ENCODE measurements around the gene HS6ST3.

Gene HS6ST3

DNA sequence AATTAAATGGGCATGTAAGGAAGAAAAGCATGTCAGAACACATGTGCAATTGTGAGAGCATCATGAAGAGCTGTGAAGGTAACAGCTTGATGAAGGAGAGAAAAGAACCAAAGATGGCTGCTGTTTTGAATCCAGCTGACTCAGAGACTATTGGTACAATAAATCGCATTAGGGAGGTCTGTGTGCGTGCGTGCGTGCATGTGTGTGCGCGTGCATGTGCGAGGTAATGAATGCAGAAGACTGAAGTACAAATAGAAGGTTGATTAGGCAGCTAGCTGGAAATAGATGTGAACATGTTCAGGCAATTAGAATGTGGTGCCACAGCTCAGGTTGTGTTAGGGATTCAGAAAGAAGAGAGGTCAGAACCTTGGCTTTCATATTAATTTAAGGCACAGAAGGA, 463.9 kb downstream of the HS6ST3 start:
- no peak for DNase-seq

DNA sequence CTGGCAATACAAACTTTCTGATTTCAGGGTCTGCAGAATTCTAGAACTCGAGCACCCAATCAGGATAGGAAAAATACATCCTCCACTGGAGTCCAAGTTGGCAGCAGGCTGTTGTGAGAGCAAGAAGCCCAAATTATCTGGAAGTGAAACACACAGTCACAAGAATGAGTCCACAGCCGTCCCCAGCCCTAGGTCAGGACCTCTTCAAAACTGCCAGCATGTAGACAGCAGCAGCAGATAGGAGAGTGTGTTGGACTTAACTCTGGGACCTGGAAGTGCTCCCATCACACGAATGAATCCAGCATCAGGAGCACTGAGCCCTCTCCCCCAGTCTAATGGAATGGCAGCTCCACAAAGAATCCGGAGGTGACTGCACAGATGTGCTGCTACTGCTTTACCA, 483.7 kb downstream of the HS6ST3 start:
- DNase-seq: no peak

DNA sequence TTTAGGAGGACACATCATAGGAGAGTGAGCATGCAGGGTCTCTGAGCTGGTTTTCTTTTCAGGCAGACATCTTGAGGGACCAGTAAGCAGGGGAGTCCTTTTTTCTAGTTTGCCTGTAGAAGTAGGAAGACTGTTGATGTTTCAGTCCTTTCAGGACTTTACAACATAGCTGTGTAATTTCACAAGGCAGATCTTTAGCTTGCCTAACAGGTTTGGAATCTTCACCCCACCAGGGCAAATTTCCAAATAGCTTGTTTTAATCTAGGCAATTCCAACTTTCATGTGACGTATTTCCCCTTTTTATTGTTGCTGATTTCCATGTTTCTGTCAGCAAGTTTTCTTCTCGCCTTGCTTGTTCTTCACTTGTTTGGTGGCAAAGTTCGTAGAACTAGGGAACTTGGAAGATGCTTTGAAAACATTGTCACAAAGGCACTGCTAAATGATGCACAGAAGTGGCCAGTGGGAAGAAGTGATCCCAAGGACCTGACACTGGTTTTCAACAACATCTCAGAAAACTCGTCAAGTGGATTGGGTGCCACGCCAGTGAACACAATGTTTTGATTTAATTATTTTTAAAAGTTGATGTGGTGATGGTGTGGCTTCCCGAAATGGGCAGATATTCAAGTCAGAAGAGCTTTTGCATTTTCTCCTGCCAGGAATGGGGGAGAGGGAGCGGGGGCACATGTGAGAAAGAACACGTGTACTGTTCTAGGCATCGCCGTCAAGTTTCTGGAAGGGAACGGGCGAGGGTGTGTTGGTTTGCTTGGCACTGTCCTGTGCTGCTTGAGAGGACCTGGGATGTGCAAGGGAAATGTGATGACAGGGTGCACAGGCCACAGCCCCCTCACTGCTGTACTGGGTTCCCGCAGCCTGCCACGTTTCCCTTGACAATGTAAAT, 485.8 kb downstream of the HS6ST3 start:
- DNase-seq: no peak

DNA sequence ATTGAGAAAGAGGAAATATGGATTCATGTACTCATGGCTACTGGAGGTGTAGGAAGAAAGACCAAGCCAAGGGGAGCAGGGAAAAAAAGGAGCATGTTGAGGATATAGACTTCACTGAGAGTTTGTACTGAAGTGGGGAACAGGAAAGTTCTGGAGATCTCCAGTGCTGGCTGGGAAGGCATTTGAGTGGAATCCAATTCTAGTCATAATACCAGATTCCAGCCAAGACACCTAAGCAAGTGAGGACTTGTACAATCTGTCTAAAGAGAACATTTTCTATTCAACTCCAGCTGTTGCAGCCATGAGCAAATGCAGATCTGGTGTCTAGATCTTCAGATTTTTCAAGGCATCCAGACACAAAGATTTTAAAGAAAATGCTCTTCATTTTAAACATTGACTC, 491.8 kb downstream of the HS6ST3 start:
- DNase-seq: no peak

DNA sequence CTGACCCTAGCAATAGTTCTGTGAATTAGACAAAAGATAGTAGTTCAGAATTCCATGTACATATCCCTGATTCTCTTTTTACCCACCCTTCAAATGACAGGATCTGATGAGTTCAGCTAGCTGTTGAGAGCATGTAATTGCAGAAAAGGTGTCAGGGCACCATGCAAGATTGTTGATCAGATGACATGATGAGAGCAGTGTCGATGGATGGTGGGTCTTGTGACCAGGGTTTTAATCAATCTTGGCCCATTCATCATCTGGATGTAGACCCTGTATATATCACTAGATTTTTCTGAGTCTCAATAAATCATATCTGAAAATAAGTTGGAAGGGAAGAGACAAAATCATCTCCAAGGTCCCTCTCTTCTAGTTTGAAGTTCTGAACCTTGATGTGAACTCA, 525.3 kb downstream of the HS6ST3 start:
- DNase-seq: no peak

DNA sequence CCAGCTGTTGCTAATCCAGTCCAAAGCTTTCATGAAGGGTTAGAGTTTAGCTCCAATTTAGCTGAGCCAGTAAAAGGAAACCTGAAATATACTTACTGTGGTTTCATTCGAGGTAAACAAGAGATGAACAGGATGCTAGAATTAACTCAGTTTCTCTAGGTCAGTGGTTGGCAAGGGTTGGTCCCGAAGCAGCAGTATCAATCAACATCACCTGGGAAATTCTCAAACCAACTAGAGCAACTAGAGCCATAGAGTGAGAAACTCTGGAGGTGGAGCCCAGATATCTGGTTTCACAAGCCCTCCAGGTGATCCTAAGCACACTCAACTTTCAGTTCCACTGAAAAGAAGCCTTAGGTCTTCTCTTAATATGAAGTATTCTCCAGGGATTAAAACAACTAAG, 527.6 kb downstream of the HS6ST3 start:
- no peak for DNase-seq

DNA sequence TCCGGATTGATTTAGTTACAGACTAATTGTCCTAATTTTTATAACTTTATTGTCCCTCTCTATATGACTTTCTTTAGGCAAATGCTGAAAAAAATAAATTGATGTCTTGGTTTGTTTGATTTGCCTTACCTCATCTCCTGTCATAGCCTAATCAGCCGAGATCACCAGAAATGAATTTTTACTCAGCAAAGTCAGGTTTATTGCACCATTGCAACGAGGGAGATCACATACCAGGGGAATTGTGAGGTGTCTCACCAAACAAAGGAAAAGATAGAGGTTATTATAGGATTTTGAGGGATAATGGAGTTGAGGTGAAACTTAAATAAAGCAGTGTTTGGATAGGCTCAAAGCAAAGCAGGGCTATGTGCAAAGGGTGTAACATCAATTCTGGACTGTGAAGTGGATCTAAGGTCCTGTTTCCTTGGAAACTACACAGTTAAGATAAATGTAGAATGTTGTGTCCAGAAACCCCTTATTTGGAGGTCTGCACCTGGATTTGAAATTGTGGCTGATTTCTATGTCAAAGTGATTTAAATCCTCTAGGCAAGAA, 531.8 kb downstream of the HS6ST3 start:
- no peak for DNase-seq

DNA sequence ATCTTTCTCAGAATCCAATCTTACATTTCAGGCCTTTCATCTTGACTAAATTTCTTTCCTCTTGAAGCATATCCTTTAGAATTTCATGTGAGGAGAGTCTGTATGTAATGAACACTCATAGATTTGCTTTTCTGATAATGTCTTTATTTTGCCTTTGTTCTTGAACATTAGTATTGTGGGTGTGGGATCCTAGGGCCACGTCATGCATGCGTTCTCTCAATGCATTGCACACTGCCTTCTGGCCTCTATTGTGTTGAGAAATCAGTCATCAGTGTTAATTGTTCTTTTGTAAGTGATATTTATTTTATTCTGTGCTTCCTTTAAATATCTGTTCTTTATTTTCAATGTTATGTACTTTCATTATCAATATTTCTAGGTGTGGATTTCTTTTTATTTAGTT, 539.4 kb downstream of the HS6ST3 start:
- DNase-seq: no peak

DNA sequence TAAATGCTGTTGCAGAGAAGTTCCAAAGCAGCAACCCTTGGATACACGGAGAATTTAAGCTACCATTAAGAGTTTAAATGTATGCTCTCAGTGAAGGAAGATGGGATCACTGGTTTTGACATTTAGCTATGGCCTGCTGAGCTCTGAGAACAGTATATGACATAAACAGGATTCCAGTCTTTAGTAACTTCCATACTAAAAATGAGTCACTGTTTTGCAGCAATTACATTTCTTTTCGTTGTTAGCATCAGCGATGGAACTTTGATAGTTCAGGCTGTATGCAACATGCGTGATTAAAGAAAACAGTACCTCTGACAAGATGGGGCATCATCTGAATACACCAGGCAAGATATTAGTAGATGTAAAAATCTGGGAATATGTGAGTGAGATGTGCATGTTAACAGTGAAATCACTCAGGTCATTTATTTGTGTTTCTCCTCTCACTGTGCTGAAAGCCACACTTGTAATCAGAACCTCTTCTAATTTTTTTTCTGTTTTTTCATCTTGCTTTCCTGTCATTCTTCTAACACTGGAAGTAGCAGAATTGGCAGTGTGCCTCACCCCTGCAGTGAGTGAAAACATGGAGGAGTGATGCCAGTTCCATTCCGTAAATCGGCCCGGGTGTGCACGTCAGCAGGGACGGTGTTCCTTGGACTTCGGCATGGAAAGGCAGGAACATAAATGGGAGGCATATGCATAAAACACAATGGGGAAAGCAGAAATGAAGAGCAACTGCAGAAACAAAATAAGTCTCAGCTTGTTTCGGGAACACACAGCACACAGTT, 542.8 kb downstream of the HS6ST3 start:
- no peak for DNase-seq

DNA sequence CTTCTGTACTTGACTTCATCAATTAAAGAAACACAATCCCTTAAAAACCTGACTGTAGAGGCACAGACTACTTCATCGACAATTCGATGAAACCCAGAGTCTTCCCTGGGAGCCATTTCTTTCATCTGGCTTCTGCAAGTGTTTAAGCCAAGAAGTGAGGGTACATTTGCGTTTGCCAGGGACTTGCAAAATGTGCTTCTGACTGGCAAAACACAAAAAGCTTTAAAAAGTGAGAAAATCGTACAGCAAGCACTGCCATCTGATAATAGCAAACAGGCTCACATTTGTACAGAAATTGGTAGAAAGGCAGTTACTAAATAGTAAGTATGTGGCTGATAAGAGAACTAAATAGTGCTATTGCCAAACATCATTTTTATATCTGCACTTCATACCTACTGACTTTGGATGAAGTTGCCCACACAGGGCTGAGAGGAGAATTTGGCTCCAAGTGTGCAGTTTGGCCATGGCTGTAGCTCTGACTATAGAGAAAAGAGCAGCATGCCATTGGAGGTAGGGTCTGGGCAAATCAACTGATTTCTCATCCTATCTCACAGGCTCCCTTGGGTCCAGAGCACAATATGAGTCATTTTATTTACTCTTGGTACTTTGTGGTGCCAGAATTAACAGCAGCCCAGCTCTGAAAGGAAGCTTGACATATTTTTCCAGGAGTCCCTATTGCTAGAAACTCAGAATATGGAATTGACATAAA, 546.2 kb downstream of the HS6ST3 start:
- no peak for DNase-seq

DNA sequence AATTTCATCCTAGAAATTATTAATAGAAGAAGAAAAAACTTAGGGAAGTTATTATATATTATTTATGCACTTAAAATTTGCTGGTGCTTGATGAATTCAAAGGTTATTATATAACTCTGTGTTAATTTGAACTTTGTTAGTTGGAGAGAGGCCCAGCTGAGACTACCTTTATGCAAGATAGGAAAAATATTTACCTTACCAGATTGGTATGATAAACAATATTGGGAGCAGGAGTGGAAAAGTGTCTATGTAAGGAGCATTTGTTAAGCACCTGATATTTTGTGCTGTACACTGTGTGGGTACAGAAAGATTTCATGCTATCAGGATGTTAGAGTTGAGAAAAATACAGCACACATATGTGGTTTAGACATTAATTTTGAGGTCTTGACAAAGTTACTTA, 547.1 kb downstream of the HS6ST3 start:
- no peak for DNase-seq

DNA sequence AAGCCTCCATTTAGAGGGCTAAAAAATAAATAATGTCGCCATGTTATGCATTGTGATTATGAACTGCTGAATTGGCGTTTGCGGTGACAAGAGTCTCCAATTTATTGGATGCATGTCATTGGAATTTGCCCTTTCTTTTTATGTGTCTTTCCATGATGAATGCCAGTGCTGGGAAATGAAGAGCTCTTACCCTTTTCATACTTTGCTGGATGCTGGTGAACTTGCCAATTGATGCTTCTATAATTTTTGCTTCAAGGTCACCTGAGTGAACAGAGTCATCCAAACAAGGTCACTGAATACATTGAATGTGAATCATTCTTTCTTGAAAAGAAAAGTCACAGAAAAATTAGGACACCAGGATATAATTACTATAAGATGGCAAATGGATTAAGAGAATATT, 556.2 kb downstream of the HS6ST3 start:
- no peak for DNase-seq

DNA sequence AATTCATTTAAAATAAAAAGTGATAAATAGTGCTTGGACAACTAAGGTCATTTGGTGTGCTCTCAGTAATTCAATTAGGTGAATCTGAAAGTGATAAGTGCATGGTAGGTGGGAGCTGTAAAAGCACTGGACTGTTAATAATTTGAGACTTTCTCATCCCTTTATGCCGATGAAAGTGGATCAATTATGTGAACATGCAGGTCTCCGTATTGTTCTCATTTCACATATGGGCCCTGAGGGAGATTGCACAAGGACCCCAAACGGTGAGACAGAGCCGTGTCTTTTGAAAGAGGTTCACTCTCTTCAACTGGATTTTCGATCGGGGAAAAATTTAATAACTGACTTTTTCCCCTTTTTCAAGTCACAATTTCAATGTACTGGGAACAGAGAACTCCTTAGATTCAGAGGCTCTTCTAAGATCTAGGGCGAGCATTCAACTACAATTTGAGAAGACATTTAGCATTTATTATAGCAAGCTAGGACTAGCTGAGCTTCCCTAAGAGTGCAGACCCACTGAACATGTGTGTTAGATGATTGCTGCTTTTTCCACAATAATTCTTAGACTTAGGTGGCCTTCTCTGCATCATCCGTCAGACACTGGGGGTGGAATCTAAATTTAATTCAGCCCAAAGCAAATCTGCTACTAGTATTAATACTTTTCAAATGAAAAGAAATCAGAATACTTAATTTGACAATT, 556.8 kb downstream of the HS6ST3 start:
- no peak for DNase-seq

DNA sequence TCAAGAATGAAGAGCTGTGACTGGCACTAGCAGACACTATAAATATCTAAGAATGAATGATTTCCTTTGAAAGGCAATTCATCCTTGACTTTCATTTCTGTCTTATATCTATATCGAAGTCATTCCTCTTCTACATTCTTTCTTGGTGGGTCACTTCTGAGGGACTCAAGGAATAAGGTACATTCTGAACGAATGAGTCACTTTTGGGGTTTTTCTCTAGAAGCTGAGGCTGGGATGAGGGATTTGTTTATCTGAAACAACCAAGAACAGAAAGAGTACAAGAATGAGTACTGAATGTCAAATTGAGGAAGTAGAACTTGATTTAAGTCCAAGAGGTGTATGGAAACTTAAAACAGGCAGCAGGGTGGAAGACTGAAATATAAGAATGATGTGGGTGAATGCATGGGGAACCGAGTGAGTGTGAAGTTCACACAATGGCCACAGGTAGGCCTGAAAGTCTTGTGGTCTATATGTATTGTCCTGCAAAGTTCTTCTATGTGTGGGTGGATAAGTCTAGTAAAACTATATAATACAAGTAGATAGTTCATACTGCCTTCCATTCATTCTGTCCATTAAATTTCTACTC, 560.5 kb downstream of the HS6ST3 start:
- no peak for DNase-seq

DNA sequence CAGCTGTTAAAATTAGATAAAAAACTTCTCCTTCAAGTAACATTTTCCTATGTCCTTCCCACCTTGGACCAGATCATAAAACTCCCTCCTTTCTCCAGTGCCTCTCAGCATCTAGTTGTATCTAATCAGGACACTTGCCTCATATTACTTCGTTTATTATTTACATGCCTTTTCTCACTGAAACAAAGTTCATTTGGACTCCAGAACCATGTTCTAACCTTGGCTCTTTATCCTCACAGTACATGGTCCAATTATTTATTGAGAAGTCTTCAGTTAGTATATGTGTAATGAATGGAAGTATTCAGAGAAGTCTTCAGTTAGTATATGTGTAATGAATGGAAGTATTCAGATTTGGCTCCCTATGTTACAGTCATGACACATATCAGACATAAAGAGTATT, 561.7 kb downstream of the HS6ST3 start:
- no peak for DNase-seq

DNA sequence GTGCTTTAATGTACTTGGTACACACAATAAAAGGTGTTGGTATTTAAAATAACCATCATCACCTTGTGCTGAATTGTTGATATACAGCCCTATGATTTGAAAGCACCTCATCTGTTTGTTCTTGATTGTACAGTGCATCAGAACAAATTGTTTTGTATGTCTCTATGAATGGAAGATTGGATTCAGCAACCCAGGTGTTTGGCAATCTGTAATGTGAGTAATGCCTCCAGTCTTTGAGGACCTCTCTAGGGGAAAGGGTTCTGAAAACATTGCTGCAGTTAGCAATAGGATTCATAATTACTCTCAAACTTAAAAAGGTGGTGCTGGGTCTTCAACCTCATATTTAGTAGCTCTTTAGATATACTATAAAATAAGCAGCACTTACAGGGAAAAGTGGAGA, 562.6 kb downstream of the HS6ST3 start:
- no peak for DNase-seq

DNA sequence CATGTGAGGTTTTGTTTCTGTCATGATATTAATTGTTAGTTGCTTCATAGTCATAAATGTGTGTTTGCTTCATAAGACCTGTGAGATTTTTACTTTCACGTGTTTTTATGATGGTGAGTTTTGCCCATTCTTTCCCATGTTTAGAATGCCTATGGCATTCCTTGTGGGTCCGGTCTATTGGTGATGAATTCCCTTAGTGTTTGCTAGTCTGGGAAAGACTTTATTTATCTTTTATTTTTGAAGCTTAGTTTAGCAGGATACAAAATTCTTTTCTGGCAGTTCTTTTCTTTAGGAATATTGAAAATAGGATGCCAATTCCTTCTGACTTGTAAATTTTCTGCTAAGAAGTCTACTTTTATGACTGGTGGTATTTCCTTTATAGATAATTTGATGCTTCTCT, 571.7 kb downstream of the HS6ST3 start:
- no peak for DNase-seq

DNA sequence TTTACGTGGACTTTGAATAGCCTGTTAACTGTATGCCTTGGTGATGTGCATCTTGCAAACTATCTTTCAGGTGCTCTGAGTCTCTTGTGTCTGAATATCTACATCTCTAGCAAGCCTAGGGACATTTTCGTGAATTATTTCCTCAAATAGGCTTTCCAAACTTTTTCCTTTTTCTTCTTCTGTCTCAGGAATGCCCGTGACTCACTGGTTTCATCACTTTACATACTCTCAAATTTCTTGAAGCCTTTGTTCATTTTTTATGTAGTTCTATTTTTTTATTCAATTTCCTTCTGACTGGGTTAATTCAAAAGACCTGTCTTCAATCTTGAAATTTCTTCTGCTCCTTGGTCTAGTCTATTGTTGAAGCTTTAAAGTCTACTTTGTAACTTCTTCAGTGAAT, 572.1 kb downstream of the HS6ST3 start:
- DNase-seq: no peak

DNA sequence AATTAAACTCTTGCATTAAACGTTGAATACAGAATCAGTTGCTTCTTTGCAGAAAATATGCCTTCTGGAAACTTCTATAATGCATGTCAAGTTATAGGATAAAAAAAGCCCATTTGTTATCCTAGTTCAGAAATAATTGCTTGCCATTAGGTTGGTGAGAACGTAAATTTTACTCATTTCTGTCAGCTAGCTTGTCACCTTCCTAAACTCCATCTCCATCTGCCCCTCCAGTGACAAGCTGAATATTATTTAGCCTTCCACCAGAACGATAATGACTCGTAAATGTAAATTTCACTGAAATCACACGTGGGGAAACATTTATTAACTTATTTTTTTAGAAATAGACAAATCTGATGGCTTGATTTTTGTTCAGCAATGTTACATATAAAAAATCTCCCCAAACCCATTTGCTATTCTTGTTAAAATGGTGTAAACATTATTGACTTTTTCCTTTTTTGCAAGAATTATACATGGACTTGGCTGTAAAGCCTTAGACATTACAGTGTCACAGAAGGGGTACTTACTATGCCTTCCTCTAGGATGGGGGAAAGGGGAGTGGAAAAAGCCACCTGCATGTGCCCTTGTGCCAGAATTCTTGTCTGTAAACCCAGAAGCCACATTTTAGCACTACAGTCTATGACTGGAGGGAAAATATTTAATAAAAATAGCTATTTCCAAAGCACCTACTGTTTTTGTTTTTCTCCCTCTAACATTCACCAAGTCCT, 577.5 kb downstream of the HS6ST3 start:
- no peak for DNase-seq

DNA sequence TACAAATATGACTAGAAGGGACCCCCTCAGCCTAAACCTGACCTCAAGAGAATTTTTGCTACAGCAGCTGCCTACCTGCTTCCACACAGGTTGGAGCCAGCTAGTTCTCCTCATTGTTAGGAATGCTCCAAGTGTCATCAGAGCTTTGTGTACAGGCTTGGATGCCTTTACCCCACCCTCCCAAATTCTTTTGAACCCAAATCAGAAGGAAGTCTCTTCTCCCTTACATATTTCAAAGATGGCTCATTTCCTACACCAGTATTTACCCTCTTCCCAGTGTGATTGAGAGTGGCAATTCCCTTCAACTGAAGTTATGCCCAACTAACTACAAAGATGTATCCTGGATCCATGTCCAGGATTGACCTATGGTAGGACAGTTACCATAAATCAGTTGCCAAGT, 581.2 kb downstream of the HS6ST3 start:
- no peak for DNase-seq

DNA sequence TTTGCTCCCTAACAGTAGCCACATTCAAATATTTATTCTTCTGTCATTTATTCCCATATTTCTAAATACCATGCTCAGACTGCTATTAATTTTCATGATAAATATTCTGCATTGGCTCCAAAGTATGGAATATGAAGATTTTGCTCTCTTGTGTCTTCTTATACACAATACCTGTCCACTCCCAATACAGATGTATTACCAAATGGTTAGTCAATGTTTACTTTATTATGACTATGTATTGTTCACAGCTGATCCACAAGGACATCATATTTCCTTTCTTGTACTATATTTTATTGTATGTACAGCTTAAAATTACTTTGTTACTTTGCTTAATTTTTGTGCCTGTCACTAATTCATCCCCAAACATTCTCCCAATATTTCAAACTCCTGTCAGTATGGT, 582.1 kb downstream of the HS6ST3 start:
- DNase-seq: no peak

DNA sequence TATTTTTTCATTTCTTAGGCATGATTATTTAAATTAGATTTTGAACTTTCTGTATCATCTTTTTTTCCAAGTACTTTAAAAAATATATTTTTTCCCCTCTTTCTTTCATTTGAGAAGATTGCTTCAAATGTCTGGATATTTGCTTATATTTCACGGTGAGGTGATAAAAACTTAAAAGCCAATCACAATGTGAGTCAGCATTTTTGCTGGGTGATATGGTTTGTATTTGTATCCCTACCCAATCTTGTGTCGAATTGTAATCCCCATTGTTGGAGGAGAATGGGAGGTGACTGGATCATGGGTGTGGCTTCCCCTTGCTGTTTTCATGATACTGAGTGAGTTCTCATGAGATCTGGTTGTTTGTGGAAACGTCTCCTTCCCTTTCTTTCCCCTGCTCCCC, 583.9 kb downstream of the HS6ST3 start:
- no peak for DNase-seq
